H9 (cell line): ENCODE results near the gene SHC1. TPM values are rescaled to one million over a fixed set of nuclear protein-coding genes. Genes with fewer than 3 reads are reported as not detected.
A peak's percentile ranks its signal among the peaks of the same experiment; 100 is the strongest.

Experiments used
- DNase-seq: peaks from one replicate; pipeline ENCODE4 v3.0.0-alpha.2; 2017
- H2AFZ ChIP-seq: one replicate; pipeline ENCODE4 v1.6.1; 2013; ENCODE audit warnings: mild to moderate bottlenecking, low read length, control low read depth, moderate library complexity
- H2AK5ac ChIP-seq: 2 replicates; pipeline ENCODE4 v1.6.1; 2013; ENCODE audit warnings: low read length, control low read depth, mixed read lengths; ENCODE audit not compliant: insufficient read length
- H2BK120ac ChIP-seq: one replicate; pipeline ENCODE4 v1.6.1; 2013; ENCODE audit warnings: low read depth, mild to moderate bottlenecking, low read length, control low read depth, inconsistent platforms; ENCODE audit not compliant: poor library complexity, severe bottlenecking
- H2BK12ac ChIP-seq: 2 replicates; pipeline ENCODE4 v1.6.1; 2013; ENCODE audit warnings: low read length, control low read depth, mixed read lengths, low read depth; ENCODE audit not compliant: insufficient read length
- H2BK15ac ChIP-seq: 2 replicates; pipeline ENCODE4 v1.6.1; 2013; ENCODE audit warnings: low read depth, low read length, control low read depth
- H2BK20ac ChIP-seq: one replicate; pipeline ENCODE4 v1.6.1; 2013; ENCODE audit warnings: low read depth, mild to moderate bottlenecking, low read length, control low read depth, inconsistent platforms; ENCODE audit not compliant: poor library complexity, severe bottlenecking
- H2BK5ac ChIP-seq: 2 replicates; pipeline ENCODE4 v1.6.1; 2013; ENCODE audit warnings: low read length, control low read depth, mixed read lengths; ENCODE audit not compliant: insufficient read length
- H3K14ac ChIP-seq: 2 replicates; pipeline ENCODE4 v1.6.1; 2013; ENCODE audit warnings: low read length, control low read depth; ENCODE audit not compliant: insufficient read depth
- H3K18ac ChIP-seq: 2 replicates; pipeline ENCODE4 v1.6.1; 2013; ENCODE audit warnings: low read depth, mild to moderate bottlenecking, mixed read lengths, low read length, control low read depth; ENCODE audit not compliant: insufficient read length
- H3K23ac ChIP-seq: 2 replicates; pipeline ENCODE4 v1.6.1; 2013; ENCODE audit warnings: low read length, control low read depth, mixed read lengths, low read depth; ENCODE audit not compliant: insufficient read length
- H3K23me2 ChIP-seq: 2 replicates; pipeline ENCODE4 v1.6.1; 2013; ENCODE audit warnings: low read depth, mild to moderate bottlenecking, mixed read lengths, low read length, control low read depth; ENCODE audit not compliant: insufficient read length, poor library complexity, severe bottlenecking
- H3K27ac ChIP-seq: 2 replicates; pipeline ENCODE4 v1.5.1; 2013; ENCODE audit warnings: low read length, control low read depth, mixed read lengths, low read depth; ENCODE audit not compliant: insufficient read length
- H3K27me3 ChIP-seq: 2 replicates; pipeline ENCODE4 v1.6.1; 2013; ENCODE audit warnings: low read length, control low read depth, inconsistent platforms; ENCODE audit not compliant: insufficient read depth
- H3K4ac ChIP-seq: 2 replicates; pipeline ENCODE4 v1.6.1; 2013; ENCODE audit warnings: low read depth, mild to moderate bottlenecking, control low read depth, inconsistent platforms, low read length, moderate library complexity
- H3K4me1 ChIP-seq: 2 replicates; pipeline ENCODE4 v1.6.1; 2013; ENCODE audit warnings: low read length, control low read depth, inconsistent platforms; ENCODE audit not compliant: insufficient read depth
- H3K4me2 ChIP-seq: 2 replicates; pipeline ENCODE4 v1.6.1; 2013; ENCODE audit warnings: low read length, control low read depth, mixed read lengths; ENCODE audit not compliant: insufficient read length, insufficient read depth
- H3K56ac ChIP-seq: 2 replicates; pipeline ENCODE4 v1.6.1; 2013; ENCODE audit warnings: low read depth, mild to moderate bottlenecking, mixed read lengths, low read length, control low read depth; ENCODE audit not compliant: insufficient read length
- H3K79me1 ChIP-seq: 2 replicates; pipeline ENCODE4 v1.6.1; 2013; ENCODE audit warnings: low read depth, mild to moderate bottlenecking, moderate library complexity, low read length, control low read depth, inconsistent platforms; ENCODE audit not compliant: insufficient read depth, poor library complexity, severe bottlenecking
- H3K79me2 ChIP-seq: 2 replicates; pipeline ENCODE4 v1.6.1; 2013; ENCODE audit warnings: low read length, control low read depth, inconsistent platforms; ENCODE audit not compliant: insufficient read depth
- H3K9ac ChIP-seq: 2 replicates; pipeline ENCODE4 v1.6.1; 2013; ENCODE audit warnings: low read length, control low read depth, mixed read lengths; ENCODE audit not compliant: insufficient read length; ENCODE audit errors: extremely low read depth
- H3K9me3 ChIP-seq: one replicate; pipeline ENCODE4 v1.6.1; 2013; ENCODE audit warnings: low read depth, low read length, inconsistent platforms; ENCODE audit not compliant: control insufficient read depth
- H3T11ph ChIP-seq: one replicate; pipeline ENCODE4 v1.6.1; 2013; ENCODE audit warnings: mild to moderate bottlenecking, low read length, control low read depth, inconsistent platforms
- H4K20me1 ChIP-seq: one replicate; pipeline ENCODE4 v1.6.1; 2013; ENCODE audit not compliant: control insufficient read depth, insufficient read length, insufficient read depth
- H4K5ac ChIP-seq: 2 replicates; pipeline ENCODE4 v1.6.1; 2013; ENCODE audit warnings: low read depth, mild to moderate bottlenecking, mixed read lengths, low read length, control low read depth; ENCODE audit not compliant: insufficient read length
- H4K8ac ChIP-seq: replicated peaks from 2 replicates; pipeline ENCODE4 v1.6.1; 2013; ENCODE audit warnings: low read length, control low read depth, mixed read lengths, low read depth; ENCODE audit not compliant: insufficient read length
- H4K91ac ChIP-seq: 2 replicates; pipeline ENCODE4 v1.6.1; 2013; ENCODE audit warnings: low read depth, mild to moderate bottlenecking, moderate library complexity, mixed read lengths, low read length, control low read depth; ENCODE audit not compliant: insufficient read length
- H3K27ac Mint-ChIP-seq, 3 experiments: 2 replicates in 2 of 3; 3 replicates in 1 of 3; pipeline ENCODE4 v1.8.0; 2020 to 2021; ENCODE audit warnings: mixed read lengths in 3 of 3, mild to moderate bottlenecking in 1 of 3, moderate library complexity in 1 of 3
- H3K27me3 Mint-ChIP-seq: 2 replicates; pipeline ENCODE4 v1.8.0; 2021; ENCODE audit warnings: low read depth, mild to moderate bottlenecking, moderate library complexity, mixed read lengths
- H3K36me3 Mint-ChIP-seq, 3 experiments: 2 replicates in 2 of 3; 3 replicates in 1 of 3; pipeline ENCODE4 v1.8.0; 2020 to 2021; ENCODE audit warnings: low read depth in 3 of 3, mixed read lengths in 3 of 3; ENCODE audit not compliant: insufficient read depth in 1 of 3
- H3K4me1 Mint-ChIP-seq, 2 experiments: 2 replicates each; pipeline ENCODE4 v1.8.0; 2020; ENCODE audit warnings: mixed read lengths in 2 of 2
- H3K4me3 Mint-ChIP-seq, 2 experiments: 2 replicates in 1 of 2; 3 replicates in 1 of 2; pipeline ENCODE4 v1.8.0; 2020 to 2021; ENCODE audit warnings: mild to moderate bottlenecking in 2 of 2, mixed read lengths in 2 of 2, moderate library complexity in 1 of 2
- H3K9me3 Mint-ChIP-seq, 2 experiments: 2 replicates in 1 of 2; 3 replicates in 1 of 2; pipeline ENCODE4 v1.8.0; 2020; ENCODE audit warnings: mild to moderate bottlenecking in 2 of 2, mixed read lengths in 2 of 2, moderate library complexity in 1 of 2
- WGBS: extraction: QIAGEN DNeasy Blood & Tissue Kit; methylation state at CpG from one replicate; pipeline ENCODE4 v1.1.7; 2013; ENCODE audit warnings: missing lambda C conversion rate, low lambda C conversion rate, mixed read lengths; ENCODE audit not compliant: insufficient read length; ENCODE audit errors: extremely low coverage; 5-methylcytosine and 5-hydroxymethylcytosine counted together
- total RNA-seq: library from RNA; stranded (reverse); gene quantifications from 2 replicates; pipeline ENCODE4 v1.2.1, GENCODE V29; 2021
- TF ChIP-seq, protein P1 (sequence below): fragments of 200-600 bp; sonication (generic); conservative IDR thresholded peaks from 3 replicates; pipeline ENCODE4 v1.8.0; 2021; ENCODE audit warnings: antibody characterized with exemption, mild to moderate bottlenecking

The SHC1 gene
- total RNA-seq, 1 experiment from 2014 or later, result 168 TPM

DNA sequence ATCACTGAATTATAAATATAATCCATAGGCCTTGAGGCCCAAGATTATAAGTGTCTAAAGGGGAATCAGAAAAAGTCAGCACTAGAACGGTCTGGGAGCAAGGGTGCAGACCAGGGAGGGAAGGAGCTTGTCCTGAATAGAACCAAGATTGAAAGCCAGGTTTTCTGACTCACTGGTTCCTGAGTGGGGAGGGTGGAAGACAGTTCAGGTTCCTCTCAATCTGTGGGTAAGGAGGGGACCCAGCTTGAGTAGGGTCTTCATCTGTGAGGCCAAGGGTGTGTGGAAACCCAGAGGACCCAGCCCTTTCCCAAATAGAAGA is 23.7 kb upstream of the SHC1 start:
- no peak overlapping the region for H3K56ac ChIP-seq
- H2AK5ac ChIP-seq, result no peak overlapping the region
- H2BK20ac ChIP-seq, result no peak overlapping the region
- WGBS, result no CpG with 5 or more reads among the region's 1 CpG
- H4K8ac ChIP-seq, result no peak overlapping the region
- no peak overlapping the region for H2AFZ ChIP-seq
- no peak overlapping the region for H3T11ph ChIP-seq
- no peaks in the 10 kb centered on the region for H4K20me1 ChIP-seq
- H3K9me3 ChIP-seq, result no peaks in the 10 kb centered on the region
- no peaks in the 10 kb centered on the region for H3K79me2 ChIP-seq
- H3K27ac ChIP-seq, result no peak overlapping the region
- H4K91ac ChIP-seq, result no peak overlapping the region
- no peak overlapping the region for H3K4me3 Mint-ChIP-seq
- peaks cover 12 to 23% (median 20%) of the 10 kb centered on the region in 3 experiments; a peak in 6 of 7 replicates for H3K36me3 Mint-ChIP-seq
- peak; percentile 12 for DNase-seq
- H2BK120ac ChIP-seq, result no peak overlapping the region
- no peak overlapping the region for H4K5ac ChIP-seq
- TF ChIP-seq, protein P1, sequence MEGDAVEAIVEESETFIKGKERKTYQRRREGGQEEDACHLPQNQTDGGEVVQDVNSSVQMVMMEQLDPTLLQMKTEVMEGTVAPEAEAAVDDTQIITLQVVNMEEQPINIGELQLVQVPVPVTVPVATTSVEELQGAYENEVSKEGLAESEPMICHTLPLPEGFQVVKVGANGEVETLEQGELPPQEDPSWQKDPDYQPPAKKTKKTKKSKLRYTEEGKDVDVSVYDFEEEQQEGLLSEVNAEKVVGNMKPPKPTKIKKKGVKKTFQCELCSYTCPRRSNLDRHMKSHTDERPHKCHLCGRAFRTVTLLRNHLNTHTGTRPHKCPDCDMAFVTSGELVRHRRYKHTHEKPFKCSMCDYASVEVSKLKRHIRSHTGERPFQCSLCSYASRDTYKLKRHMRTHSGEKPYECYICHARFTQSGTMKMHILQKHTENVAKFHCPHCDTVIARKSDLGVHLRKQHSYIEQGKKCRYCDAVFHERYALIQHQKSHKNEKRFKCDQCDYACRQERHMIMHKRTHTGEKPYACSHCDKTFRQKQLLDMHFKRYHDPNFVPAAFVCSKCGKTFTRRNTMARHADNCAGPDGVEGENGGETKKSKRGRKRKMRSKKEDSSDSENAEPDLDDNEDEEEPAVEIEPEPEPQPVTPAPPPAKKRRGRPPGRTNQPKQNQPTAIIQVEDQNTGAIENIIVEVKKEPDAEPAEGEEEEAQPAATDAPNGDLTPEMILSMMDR, result no peak
- peaks cover 3% of the 10 kb centered on the region for H3K27me3 Mint-ChIP-seq
- peaks cover 3% of the 10 kb centered on the region for H3K23me2 ChIP-seq
- no peak overlapping the region for H3K27ac Mint-ChIP-seq
- peaks cover 0 to 2% of the 10 kb centered on the region in 2 experiments; a peak in 2 of 5 replicates for H3K9me3 Mint-ChIP-seq
- no peak overlapping the region for H2BK5ac ChIP-seq
- H3K4me1 ChIP-seq, result no peaks in the 10 kb centered on the region; the same call in 1 of the 2 replicates
- no peak overlapping the region for H2BK12ac ChIP-seq
- no peak overlapping the region for H3K9ac ChIP-seq
- H2BK15ac ChIP-seq, result no peak overlapping the region
- H3K4me1 Mint-ChIP-seq, result peaks cover 8 to 20% of the 10 kb centered on the region in 2 experiments
- H3K79me1 ChIP-seq, result no peaks in the 10 kb centered on the region
- H3K27me3 ChIP-seq, result no peaks in the 10 kb centered on the region
- no peak overlapping the region for H3K4ac ChIP-seq
- no peak overlapping the region for H3K23ac ChIP-seq
- H3K14ac ChIP-seq, result no peak overlapping the region
- no peak overlapping the region for H3K4me2 ChIP-seq
- H3K18ac ChIP-seq, result no peak overlapping the region
